Mucosa of descending colon (tissue), 3 donors: ENCODE results near the gene CASP1. TPM values are rescaled to one million over a fixed set of nuclear protein-coding genes. Genes with fewer than 3 reads are reported as not detected.
"Not testable (repeated sequence)": the region's sequence is repeated elsewhere in the genome, so short reads cannot be mapped to it uniquely, and the experiment has no call there.

Source experiments
- ATAC-seq: fragments of 200-7000 bp; cut with Tn5 transposase; one replicate; pipeline ENCODE4 v1.9.1; 2020; ENCODE audit warnings: mild to moderate bottlenecking, moderate library complexity
- DNase-seq, 3 donors: peaks; one replicate each; pipeline ENCODE4 v3.0.0-alpha.2; 2020
- H3K36me3 ChIP-seq: fragments of 200-600 bp; one replicate; pipeline ENCODE4 v1.8.0; 2021; ENCODE audit warnings: low read depth, mild to moderate bottlenecking
- H3K4me1 ChIP-seq: fragments of 200-600 bp; one replicate; pipeline ENCODE4 v1.8.0; 2021; ENCODE audit warnings: low read depth, mild to moderate bottlenecking
- H3K4me3 ChIP-seq: fragments of 200-600 bp; one replicate; pipeline ENCODE4 v1.8.0; 2021; ENCODE audit warnings: mild to moderate bottlenecking
- H3K9me3 ChIP-seq: fragments of 200-600 bp; one replicate; pipeline ENCODE4 v1.8.0; 2021; ENCODE audit warnings: mild to moderate bottlenecking
- intact Hi-C, 2 donors: fragments of 100-400 bp; cut with DNase I in 1 of 2; cut with micrococcal nuclease in 1 of 2; formaldehyde crosslinking; loops; one replicate each; pipeline versions ENCODE4 v1.11.0 to v1.11.1; 2022; cut with DNase I, micrococcal nuclease
- long read RNA-seq, 2 donors: library from polyadenylated mRNA; unstranded; transcript quantifications; one replicate each; pipeline ENCODE4 v2.0.0, GENCODE V29; 2019 to 2021
- total RNA-seq, 3 donors: library from RNA; stranded (reverse); fragmentation: NEBNext Ultra II Directional in 2 of 3; extraction: Animal tissue kit (Norgen Biotek cat#: 25700) in 2 of 3; gene quantifications; one replicate each; pipeline versions ENCODE4 v1.2.1 to v1.2.4, GENCODE V29; 2021 to 2023
- TF ChIP-seq, protein P1 (sequence below): fragments of 200-600 bp; IDR thresholded peaks from one replicate; pipeline ENCODE4 v1.8.0; 2022; ENCODE audit warnings: antibody characterized with exemption, mild to moderate bottlenecking
- donor health status: DM: no; HTN: no; CAD: no; lungs with moderate emphysema.
- donor health status: DM: no; HTN: no; CAD: no.
- donor health status: DM: no; HTN: yes; CAD: no.

CASP1 gene
- total RNA-seq, result 100 to 1,000 TPM in 1 of 3 donors, 10 to 100 TPM in 2; 50.6 to 152 (median 75.1) TPM
- long read RNA-seq, donor 1, transcript CASP1-215 (9 exons, 2,001 nt), result major isoform, 9 of 21 reads
- long read RNA-seq, donor 1, partial matches to known transcripts, result 3 of 21 reads
- long read RNA-seq, donor 1, other reads (novel, unspliced or antisense), result 3 of 21 reads
- long read RNA-seq, donor 2, transcript CASP1-202 (10 exons, 1,477 nt), result major isoform, 38 of 95 reads
- long read RNA-seq, donor 2, transcript CASP1-215 (9 exons, 2,001 nt), result minor isoform, 26 of 95 reads
- long read RNA-seq, donor 2, partial matches to known transcripts, result 8 of 95 reads
- long read RNA-seq, donor 2, other reads (novel, unspliced or antisense), result 20 of 95 reads

DNA sequence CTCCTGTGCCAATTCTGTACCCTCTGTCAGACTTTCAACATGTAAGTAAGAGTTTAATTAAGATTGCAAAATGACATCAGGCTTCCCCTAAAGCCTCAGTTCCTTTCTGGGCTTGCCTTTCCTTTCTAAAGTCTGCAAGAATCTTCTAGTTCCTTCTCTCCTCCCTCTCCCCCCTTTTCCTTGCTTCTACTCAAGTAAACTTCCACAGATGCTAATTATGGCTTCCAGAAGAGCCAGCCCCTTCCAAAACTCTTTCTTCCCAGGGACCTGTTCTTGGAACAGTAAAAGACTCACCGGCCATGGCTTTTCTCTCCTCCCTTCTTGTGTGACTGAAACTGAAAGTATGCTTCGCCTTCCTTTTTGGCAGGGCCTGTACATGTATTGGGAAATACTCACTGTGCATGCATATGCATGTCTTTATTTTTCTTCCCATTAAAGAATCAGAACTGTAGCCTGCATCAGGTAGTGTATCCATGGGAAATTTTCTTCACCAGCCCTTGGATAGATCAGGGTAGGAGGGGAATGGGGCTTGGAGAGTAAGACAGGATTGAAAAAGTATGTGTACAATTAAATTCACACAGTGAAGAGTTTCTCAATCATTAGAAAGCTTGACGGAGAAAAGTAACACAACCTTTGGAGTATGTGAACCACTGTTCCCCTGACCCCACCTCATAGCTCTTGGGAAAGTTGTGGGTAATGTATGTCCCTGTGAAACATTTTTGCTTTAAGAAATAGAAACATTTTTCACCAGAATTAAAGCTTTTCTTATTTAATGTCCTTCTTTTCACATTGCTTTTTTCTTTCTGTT, at the start of gene CASP1:
Gene CASP1 (minus strand): TSS at position 332 of the 808 bp plus-strand sequence. CDS start 31 bp downstream, at position 301.
- Histone ChIP-seq H3K4me3 (no peak within 1 kb of the TSS), H3K9me3 (no peaks in the 10 kb centered on the region), H3K36me3 (no peaks in the 10 kb centered on the region), H3K4me1 (peaks cover 11% of the 10 kb centered on the region)
- ATAC-seq, result peak; percentile 92
- TF ChIP-seq, protein P1, sequence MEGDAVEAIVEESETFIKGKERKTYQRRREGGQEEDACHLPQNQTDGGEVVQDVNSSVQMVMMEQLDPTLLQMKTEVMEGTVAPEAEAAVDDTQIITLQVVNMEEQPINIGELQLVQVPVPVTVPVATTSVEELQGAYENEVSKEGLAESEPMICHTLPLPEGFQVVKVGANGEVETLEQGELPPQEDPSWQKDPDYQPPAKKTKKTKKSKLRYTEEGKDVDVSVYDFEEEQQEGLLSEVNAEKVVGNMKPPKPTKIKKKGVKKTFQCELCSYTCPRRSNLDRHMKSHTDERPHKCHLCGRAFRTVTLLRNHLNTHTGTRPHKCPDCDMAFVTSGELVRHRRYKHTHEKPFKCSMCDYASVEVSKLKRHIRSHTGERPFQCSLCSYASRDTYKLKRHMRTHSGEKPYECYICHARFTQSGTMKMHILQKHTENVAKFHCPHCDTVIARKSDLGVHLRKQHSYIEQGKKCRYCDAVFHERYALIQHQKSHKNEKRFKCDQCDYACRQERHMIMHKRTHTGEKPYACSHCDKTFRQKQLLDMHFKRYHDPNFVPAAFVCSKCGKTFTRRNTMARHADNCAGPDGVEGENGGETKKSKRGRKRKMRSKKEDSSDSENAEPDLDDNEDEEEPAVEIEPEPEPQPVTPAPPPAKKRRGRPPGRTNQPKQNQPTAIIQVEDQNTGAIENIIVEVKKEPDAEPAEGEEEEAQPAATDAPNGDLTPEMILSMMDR, result no peak
- DNase-seq, result peak in 1 of 3 donors; percentile 76
- intact Hi-C loops, result no loop called here

DNA sequence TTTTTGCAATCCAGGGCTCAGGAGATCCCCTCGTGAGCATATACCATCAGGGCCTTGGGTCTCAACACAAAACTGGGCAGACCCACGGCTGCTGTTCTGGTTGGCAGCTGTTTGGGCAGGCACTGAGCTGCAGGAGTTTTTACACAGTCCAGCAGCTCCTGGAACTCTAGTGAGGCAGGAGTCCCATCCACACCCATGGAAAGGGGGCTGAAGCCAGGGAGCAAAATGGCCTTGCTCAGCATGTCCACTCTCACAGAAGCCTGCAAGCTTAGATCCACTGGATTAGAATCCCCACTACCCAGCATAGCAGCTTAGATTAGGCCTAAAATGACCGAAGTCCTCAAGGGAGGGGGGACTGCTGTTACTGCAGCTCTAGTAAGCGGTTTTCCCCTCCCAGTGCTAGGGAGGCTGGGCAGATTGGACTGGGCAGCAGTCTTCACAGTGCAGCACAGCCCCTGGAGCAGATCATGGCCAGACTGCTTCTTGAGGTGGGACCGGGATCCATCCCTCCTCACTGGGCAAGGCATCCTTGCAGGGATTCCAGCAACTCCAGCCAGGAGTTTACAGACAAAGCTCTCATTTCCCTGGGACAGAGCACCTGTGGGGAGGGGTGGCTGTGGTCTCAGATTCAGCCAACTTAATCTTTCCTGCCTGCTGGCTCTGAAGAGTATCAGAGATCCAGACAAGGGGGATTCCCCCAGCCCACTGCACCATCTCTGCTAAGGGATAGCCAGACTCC, 46.6 kb upstream of the CASP1 start:
- Histone ChIP-seq H3K4me3 (no peak overlapping the region), H3K36me3 (no peaks in the 10 kb centered on the region), H3K9me3 (no peaks in the 10 kb centered on the region), H3K4me1 (peaks cover 2% of the 10 kb centered on the region)
- intact Hi-C loops, result no loop called here
- ATAC-seq (no peak), DNase-seq (no peak)
- TF ChIP-seq, protein P1, result no peak

DNA sequence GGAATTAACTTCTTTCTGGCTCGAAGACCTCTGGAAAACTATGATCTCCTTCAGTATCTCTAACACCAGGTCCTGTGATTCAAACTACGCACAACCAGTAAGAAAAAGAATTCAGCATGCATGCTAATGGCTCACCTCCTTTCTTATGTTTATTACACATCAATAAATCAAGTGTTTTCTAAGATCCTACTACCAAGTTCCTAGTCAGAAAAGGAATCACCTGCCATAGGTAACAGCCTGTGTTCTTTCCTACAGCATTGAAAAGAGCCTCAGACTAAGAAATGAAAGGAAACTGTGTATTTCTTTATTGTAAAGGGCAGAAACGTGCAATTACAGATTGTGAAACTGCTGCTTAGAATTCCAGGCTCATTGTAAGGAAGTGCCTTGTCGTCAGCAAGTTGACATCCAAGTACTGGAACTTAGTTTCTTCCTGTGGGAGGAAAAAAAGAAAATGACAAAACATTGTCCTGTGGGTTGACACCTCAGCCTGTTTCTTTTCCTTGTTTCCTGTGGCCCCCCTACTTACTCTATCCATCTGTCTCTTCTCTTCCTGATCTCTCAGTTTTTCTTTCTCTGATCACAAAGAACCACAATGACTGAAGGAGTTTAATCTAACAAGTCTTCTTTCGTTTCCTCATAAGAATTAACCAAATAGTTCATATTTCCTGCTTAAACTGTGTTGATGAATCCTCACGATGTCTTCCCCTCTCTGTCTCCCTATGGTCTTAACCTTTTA, 45.4 kb upstream of the CASP1 start:
- H3K9me3 ChIP-seq, H3K36me3 ChIP-seq, DNase-seq, intact Hi-C loops, H3K4me1 ChIP-seq, H3K4me3 ChIP-seq: not testable (repeated sequence)
- ATAC-seq, result peak; percentile 80

DNA sequence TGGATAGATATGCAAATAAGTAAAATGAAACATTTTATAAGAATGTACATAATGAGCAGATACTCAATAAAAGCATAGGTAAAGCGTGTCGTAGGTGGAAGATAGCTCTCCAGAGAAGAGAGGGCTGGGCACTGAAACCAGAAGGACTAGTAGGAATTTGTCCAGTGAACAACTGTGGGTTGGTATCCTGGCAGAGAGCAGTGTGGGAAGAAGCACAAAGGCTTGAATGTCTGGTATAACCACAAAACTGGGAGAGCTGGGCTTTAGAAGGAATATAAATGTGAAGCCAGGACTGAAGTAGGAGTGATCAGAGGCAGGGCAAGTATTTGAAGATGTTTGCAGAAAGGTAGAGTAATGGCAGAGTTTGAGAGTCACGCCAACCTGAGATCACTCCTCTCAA, 43.3 kb upstream of the CASP1 start:
- peaks cover 2% of the 10 kb centered on the region for H3K4me1 ChIP-seq
- TF ChIP-seq, protein P1, result no peak
- no peaks in the 10 kb centered on the region for H3K9me3 ChIP-seq
- no peak overlapping the region for H3K4me3 ChIP-seq
- H3K36me3 ChIP-seq, result no peaks in the 10 kb centered on the region
- ATAC-seq (no peak), DNase-seq (no peak)
- intact Hi-C loops, result no loop called here

DNA sequence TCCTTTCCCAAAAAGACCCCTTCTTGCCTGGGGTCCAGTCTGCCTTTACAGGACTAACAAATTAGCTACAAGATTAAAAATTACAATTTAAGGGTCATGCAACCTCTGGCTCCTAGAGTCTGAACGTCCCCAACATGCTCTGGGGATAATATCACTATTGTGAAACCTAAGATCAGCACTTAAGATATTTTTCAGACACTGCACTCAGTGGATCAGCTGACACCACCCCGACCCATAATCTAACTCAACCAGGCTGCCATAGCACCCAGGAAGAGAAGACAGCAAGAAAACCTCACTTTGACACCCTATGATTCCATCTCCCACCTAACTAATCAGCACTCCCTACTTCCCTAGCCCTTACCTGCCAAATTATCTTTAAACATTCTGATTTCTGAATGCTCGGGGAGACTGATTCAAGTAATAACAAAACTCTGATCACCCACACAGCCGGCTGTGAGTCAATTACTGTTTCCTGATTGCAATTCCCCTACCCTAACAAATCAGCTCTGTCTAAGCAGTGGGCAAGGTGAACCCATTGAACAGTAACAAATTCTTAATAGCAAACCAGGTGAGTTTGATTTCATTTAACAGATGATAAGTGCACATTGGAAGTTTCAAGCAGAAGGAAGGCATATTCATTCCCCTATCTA, 42.3 kb upstream of the CASP1 start:
- ATAC-seq, H3K9me3 ChIP-seq, intact Hi-C loops, DNase-seq, H3K4me3 ChIP-seq, H3K36me3 ChIP-seq, H3K4me1 ChIP-seq: not testable (repeated sequence)

DNA sequence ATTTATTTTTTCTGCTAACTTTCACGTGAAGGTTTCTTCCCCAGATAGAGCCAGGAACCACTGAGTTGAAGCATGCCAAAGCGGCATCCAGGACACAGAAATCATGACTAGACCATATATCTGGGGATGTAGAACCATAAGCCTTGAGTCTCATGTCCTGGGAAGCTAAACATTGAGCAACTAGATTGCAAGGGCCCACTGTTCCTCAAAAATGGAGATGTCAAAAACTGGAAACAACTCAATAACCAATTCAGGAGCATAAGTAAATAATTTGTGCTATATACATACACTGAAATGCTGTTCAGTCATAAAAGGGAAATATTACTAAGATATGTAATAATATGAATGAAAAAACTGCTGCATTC, 39.2 kb upstream of the CASP1 start:
- DNase-seq (no peak), ATAC-seq (no peak)
- H3K9me3 ChIP-seq, result no peaks in the 10 kb centered on the region

More for the DNA sequence above, 39.2 kb upstream of the CASP1 start:
- TF ChIP-seq, protein P1, result no peak
- no peaks in the 10 kb centered on the region for H3K4me1 ChIP-seq
- no peak overlapping the region for H3K4me3 ChIP-seq
- H3K36me3 ChIP-seq, result no peaks in the 10 kb centered on the region
- intact Hi-C loops, result no loop called here
